Uterus (tissue), 4 donors: Measurements from ENCODE around the gene SYNJ2. TPM values are rescaled to one million over a fixed set of nuclear protein-coding genes. Genes with fewer than 3 reads are reported as not detected.

Experiments used
- DNase-seq, 2 donors: peaks; one replicate each; pipeline ENCODE4 v3.0.0-alpha.2; 2019 to 2020
- H3K27ac ChIP-seq, 2 donors: fragments of 200-600 bp; sonication (generic); 1 replicate in 1 of 2; 2 replicates in 1 of 2; pipeline ENCODE4 v1.5.1; 2016 to 2018
- H3K27me3 ChIP-seq, 2 donors: fragments of 200-600 bp; sonication (generic); one replicate each; pipeline ENCODE4 v1.5.1; 2018 to 2019; ENCODE audit warnings: control low read depth in 1 of 2
- H3K36me3 ChIP-seq, 2 donors: fragments of 200-600 bp; sonication (generic); one replicate each; pipeline ENCODE4 v1.5.1; 2019; ENCODE audit warnings: control low read depth in 1 of 2
- H3K4me1 ChIP-seq, 2 donors: fragments of 200-600 bp; sonication (generic); one replicate each; pipeline ENCODE4 v1.5.1; 2018 to 2019; ENCODE audit warnings: control low read depth in 1 of 2
- H3K4me3 ChIP-seq, 2 donors: fragments of 200-600 bp; sonication (generic); 1 replicate in 1 of 2; 2 replicates in 1 of 2; pipeline ENCODE4 v1.5.1; 2018 to 2019; ENCODE audit warnings: mild to moderate bottlenecking in 1 of 2
- H3K9me3 ChIP-seq, 2 donors: fragments of 200-600 bp; sonication (generic); one replicate each; pipeline ENCODE4 v1.5.1; 2019; ENCODE audit warnings: control low read depth in 1 of 2
- CTCF ChIP-seq, 4 experiments: fragments of 200-600 bp in 2 of 4; fragments of 450-650 bp in 2 of 4; sonication (generic) in 2 of 4; IDR thresholded peaks; one replicate each; pipeline ENCODE4 v1.5.1; 2016 to 2019; ENCODE audit warnings: antibody characterized with exemption in 4 of 4, mild to moderate bottlenecking in 2 of 4, moderate library complexity in 1 of 4
- POLR2A ChIP-seq, 2 donors: fragments of 450-650 bp; IDR thresholded peaks; one replicate each; pipeline ENCODE4 v1.6.1; 2016; ENCODE audit warnings: antibody characterized with exemption in 2 of 2, mild to moderate bottlenecking in 1 of 2, moderate library complexity in 1 of 2
- intact Hi-C: fragments of 100-400 bp; cut with DNase I; formaldehyde crosslinking; loops from one replicate; pipeline ENCODE4 v1.15.1; 2023; ENCODE audit warnings: low total_unique reads
- total RNA-seq, 4 donors: library from RNA; depleted of rRNA in 3 of 4; stranded (reverse); fragments of >200 nt in 3 of 4; gene quantifications; one replicate each; pipeline versions ENCODE4 v1.1.0 to v1.2.4, GENCODE V29; 2014 to 2023
- donor health status: DM: yes; HTN: yes; CAD: no.

Gene SYNJ2
- total RNA-seq, 4 donors from 2014 or later = 9.5 to 32.2 (median 13.5) TPM

DNA sequence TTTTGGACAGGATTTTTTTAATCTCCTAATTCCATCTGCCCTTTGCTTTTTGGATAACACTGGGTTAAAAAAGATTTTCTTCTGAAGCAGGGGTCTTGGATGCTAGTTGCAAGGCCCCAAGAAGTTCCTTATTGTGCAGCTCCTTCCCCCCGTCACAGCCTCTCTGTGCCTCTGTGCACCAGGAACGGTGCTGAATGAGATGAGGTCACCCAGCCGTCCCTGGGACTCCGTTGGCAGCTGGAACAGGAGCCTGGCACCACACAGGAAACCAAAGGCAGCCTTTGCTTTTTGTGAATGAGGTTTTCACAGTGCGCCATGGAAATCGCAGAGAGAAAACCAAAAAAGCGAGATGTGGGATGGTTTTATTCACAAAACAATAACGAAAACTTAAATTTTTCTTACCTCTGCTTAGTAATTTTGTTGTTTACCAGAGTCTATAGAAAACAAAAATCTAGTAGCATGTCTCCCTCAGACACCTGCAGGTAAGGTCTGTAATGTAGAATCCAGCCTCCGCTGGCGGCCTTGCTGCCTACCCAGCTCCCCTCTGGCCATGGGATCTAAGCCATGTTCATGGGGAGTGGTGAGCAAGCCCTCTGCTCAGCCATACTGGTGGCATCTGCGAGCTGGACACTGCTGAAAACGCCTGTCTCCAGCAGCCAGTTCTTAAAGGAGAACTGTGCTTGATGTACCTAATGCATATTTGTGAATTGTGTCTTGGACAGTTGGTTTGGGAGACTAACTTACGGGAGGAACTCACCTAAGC is 40.4 kb upstream of the SYNJ2 start:
- H3K4me1 ChIP-seq = no peaks in the 10 kb centered on the region

DNA sequence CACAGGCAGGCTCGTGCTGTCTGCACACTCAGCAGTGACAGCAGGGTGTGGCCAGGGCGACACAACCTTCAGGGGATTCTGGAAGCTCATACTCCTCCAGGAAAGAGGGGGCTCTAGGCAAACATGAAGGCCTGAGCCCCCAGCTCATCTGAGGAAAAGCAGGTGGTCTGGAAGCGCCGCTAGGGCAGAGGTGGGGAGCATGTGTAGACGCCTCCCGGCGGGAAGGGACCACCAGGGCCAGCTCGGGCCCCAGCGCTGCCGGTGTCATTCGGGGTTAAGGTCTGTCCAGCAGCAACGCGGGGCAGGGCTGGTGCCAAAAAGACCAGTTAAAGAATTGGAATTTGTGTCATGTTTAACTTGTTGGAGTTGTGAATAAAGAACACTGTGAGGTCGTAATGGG is 39.3 kb upstream of the SYNJ2 start:
- no peaks in the 10 kb centered on the region for H3K36me3 ChIP-seq

More for the DNA sequence above, 40.4 kb upstream of the SYNJ2 start:
- no peaks in the 10 kb centered on the region for H3K9me3 ChIP-seq
- H3K36me3 ChIP-seq = no peaks in the 10 kb centered on the region
- H3K4me3 ChIP-seq = no peak overlapping the region
- intact Hi-C loops = no loop called here
- DNase-seq = no peak
- TF ChIP-seq POLR2A (IDR thresholded peaks at IDR 0.05) = no peak
- no peak for TF ChIP-seq CTCF (IDR thresholded peaks at IDR 0.05)
- H3K27me3 ChIP-seq = no peaks in the 10 kb centered on the region
- H3K27ac ChIP-seq = no peak overlapping the region

DNA sequence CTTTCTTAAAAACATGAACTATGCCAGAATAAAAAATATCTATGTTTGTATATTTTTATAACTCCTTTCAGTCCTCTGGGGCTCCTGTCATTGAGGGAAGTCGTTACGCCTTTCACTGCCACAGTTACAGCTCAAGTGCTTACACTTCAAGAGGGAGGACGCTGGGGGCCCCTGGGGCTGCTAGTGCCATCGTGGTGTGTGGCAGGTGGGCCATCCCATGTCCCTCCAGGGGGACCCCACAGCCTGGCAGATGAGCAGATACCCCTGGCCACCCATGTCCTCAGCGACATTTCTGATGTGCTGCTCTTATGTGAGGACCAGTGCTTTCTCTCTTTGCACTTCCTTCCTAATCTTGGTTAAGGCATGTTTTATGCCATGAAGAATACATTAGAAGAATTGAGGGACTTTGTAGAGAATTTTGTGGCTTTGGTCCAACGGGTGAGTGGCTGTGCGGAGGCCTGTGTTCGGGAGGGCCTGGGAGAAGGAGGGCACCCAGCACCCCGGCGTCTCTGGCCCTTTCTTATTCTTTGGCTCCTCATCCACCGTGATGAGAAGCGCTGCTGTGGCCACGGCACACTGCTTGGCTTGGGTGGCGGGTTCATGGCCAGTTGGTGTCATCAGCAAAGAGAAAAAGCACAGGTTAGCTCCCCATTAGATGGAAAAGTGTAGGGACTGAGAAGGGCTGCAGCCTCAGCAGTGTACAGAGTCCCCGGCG is 38.3 kb upstream of the SYNJ2 start:
- DNase-seq = no peak

More for the DNA sequence above, 39.3 kb upstream of the SYNJ2 start:
- no peaks in the 10 kb centered on the region for H3K27me3 ChIP-seq
- no peak for DNase-seq
- H3K9me3 ChIP-seq = no peaks in the 10 kb centered on the region
- no peak overlapping the region for H3K27ac ChIP-seq
- intact Hi-C loops = no loop called here
- no peak overlapping the region for H3K4me3 ChIP-seq
- H3K4me1 ChIP-seq = no peaks in the 10 kb centered on the region
- TF ChIP-seq CTCF (IDR thresholded peaks at IDR 0.05) (no peak), POLR2A (IDR thresholded peaks at IDR 0.05) (no peak)

DNA sequence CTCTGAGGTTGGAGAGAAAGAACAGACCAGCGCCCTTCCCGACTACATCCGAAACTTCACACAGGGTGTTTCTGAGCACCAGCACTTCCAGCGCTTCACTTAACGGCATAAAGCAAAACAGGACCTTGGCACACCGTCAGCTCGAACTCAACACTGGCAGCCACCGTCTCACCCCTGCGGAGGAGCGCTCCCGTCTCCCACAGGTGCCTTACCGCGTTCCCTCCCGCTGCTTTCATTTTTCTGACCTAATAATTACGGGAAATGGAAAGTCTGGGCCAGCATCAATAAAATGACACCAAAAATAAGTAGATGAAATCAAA is 37.7 kb upstream of the SYNJ2 start:
- intact Hi-C loops = no loop called here
- TF ChIP-seq CTCF (IDR thresholded peaks at IDR 0.05) (no peak), POLR2A (IDR thresholded peaks at IDR 0.05) (no peak)
- H3K36me3 ChIP-seq = no peaks in the 10 kb centered on the region

More for the DNA sequence above, 38.3 kb upstream of the SYNJ2 start:
- no peaks in the 10 kb centered on the region for H3K36me3 ChIP-seq
- H3K4me1 ChIP-seq = no peaks in the 10 kb centered on the region
- no peak for TF ChIP-seq POLR2A (IDR thresholded peaks at IDR 0.05)
- no peak for TF ChIP-seq CTCF (IDR thresholded peaks at IDR 0.05)
- no peaks in the 10 kb centered on the region for H3K9me3 ChIP-seq
- no peak overlapping the region for H3K4me3 ChIP-seq
- intact Hi-C loops = no loop called here
- H3K27me3 ChIP-seq = no peaks in the 10 kb centered on the region
- H3K27ac ChIP-seq = no peak overlapping the region

More for the DNA sequence above, 37.7 kb upstream of the SYNJ2 start:
- Histone ChIP-seq H3K4me3 (no peak overlapping the region), H3K4me1 (no peaks in the 10 kb centered on the region), H3K27ac (no peak overlapping the region), H3K27me3 (no peaks in the 10 kb centered on the region), H3K9me3 (no peaks in the 10 kb centered on the region)
- DNase-seq = peak in 1 of 2 donors; percentile 32
